ENCODE data around the gene TRAPPC12.

DNA sequence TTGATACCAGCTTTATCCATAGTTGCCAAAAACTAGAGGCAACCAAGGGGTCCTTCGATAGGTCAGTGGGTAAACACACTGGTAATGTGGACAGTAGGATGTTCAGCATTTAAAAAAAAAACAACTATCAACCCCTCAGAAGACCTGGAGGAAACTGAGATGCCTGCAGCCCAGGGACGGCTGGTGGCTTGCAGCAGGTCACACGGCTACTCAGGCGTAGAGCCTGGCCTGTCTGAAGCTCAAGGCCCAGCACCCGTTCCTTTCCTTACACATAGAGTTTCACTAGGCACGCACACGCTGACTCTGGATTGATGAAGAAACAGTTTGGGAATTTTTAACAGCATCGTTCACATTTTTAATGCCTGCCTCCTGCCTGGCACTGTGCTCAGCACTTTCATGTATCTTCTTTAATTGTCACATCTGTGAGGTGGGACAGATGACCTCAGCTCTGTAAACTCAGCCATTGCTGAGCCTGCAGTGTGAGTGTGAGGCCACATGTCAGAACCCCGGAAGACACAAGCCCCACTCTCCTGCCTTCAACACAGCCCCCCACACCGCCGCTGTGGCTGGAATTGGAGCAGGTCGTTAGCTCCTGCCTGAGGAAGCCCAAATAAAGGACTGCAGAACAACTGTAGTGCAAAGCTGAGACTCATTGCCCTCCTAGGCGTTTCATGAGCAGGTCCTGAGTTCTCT lies 40.7 kb downstream of the TRAPPC12 start:
- TF ChIP-seq CTCF (IDR thresholded peaks at IDR 0.05; ENCODE audit: low read depth, low read length, poor library complexity, severe bottlenecking) = no peak
- TF ChIP-seq EZH2phosphoT487 (IDR thresholded peaks at IDR 0.05; ENCODE audit: borderline replicate concordance, low read length) = no peak
